Measurements from ENCODE around the gene GALNT14.

The GALNT14 gene

DNA sequence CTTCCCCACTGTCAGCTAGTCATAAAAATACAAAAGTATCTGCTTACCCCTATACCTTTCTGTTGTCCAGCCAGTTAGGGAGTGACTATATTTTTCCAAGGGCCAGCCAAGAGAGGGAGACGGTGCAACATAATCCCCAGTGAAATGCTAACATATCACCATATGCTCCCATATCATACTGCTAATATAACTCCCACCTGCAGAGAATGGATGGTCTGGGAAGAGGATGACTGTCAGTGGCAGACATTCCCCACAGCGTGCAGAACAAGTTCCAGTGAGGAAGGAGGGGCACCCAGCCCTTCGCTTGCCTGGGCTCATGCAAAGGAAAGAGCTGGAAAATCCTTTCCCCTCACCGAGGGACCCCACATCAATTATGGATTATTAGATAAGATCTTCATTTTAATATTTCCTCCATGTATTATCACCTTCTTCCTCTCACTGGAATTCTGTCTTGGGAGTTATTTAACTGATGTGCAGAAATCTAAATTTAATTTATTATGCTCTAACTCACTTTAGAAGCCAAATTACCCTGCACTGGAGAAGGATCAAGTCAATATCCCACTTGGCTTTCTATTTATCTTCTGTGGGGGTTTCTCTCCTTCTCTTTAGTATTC lies 135.6 kb downstream of the GALNT14 start:
- H3K79me2 ChIP-seq, result no peaks in the 10 kb centered on the region
- H3K9ac ChIP-seq, result no peak overlapping the region
- no peak overlapping the region for H3K27ac ChIP-seq
- no peaks in the 10 kb centered on the region for H3K36me3 ChIP-seq (ENCODE audit: control insufficient read depth, insufficient read depth, low read length)
- H3K4me2 ChIP-seq (ENCODE audit: low read length), result no peak overlapping the region
- H3K9me3 ChIP-seq (ENCODE audit: control insufficient read depth, low read length), result no peaks in the 10 kb centered on the region
- H3K4me1 ChIP-seq, result no peaks in the 10 kb centered on the region
- H3K27me3 ChIP-seq (ENCODE audit: control insufficient read depth, insufficient read depth, low read length), result no peaks in the 10 kb centered on the region
- H3K4me3 ChIP-seq (ENCODE audit: low read depth, low read length), result no peak overlapping the region
- TF ChIP-seq CTCF (IDR thresholded peaks at IDR 0.05), result no peak
- H2AFZ ChIP-seq, result no peak overlapping the region

GRCh38 chr2:31000970-31001369 lies 137.3 kb downstream of the GALNT14 start:
- no peaks in the 10 kb centered on the region for H3K9me3 ChIP-seq (ENCODE audit: control insufficient read depth, low read length)
- H3K4me1 ChIP-seq, result no peaks in the 10 kb centered on the region
- H3K27ac ChIP-seq, result no peak overlapping the region

GRCh38 chr2:30998672-30999071 lies 139.6 kb downstream of the GALNT14 start:
- Histone ChIP-seq H3K4me3 (ENCODE audit: low read depth, low read length) (no peak overlapping the region), H3K9ac (no peak overlapping the region), H3K4me1 (no peaks in the 10 kb centered on the region), H3K9me3 (ENCODE audit: control insufficient read depth, low read length) (no peaks in the 10 kb centered on the region), H3K36me3 (ENCODE audit: control insufficient read depth, insufficient read depth, low read length) (no peaks in the 10 kb centered on the region), H3K27me3 (ENCODE audit: control insufficient read depth, insufficient read depth, low read length) (no peaks in the 10 kb centered on the region), H3K79me2 (no peaks in the 10 kb centered on the region), H3K27ac (no peak overlapping the region), H3K4me2 (ENCODE audit: low read length) (no peak overlapping the region), H2AFZ (no peak overlapping the region)
- no peak for TF ChIP-seq CTCF (IDR thresholded peaks at IDR 0.05)

More at GRCh38 chr2:31000970-31001369, 137.3 kb downstream of the GALNT14 start:
- Histone ChIP-seq H2AFZ (no peak overlapping the region), H3K9ac (no peak overlapping the region), H3K4me3 (ENCODE audit: low read depth, low read length) (no peak overlapping the region), H3K27me3 (ENCODE audit: control insufficient read depth, insufficient read depth, low read length) (no peaks in the 10 kb centered on the region), H3K4me2 (ENCODE audit: low read length) (no peak overlapping the region), H3K36me3 (ENCODE audit: control insufficient read depth, insufficient read depth, low read length) (no peaks in the 10 kb centered on the region), H3K79me2 (no peaks in the 10 kb centered on the region)
- no peak for TF ChIP-seq CTCF (IDR thresholded peaks at IDR 0.05)

DNA sequence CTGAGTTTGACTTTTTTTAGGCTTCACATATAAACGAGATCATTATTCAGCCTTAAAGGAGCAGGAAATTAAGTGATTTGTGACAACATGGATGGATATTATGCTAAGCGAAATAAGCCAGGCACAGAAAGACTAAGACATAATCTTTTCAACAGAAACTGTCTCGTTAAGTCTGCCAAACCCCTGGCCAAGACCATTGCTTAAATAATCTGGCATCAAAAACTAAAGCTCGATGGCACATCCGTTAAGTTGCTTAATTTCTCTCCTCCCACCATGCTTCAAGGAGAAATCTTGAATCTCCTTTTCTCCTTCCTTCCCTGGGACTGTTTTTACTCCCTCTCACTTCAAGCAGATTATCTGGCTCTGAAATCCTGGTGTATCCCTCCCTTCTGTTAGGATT lies 140.3 kb downstream of the GALNT14 start:
- Histone ChIP-seq H3K36me3 (ENCODE audit: control insufficient read depth, insufficient read depth, low read length) (no peaks in the 10 kb centered on the region), H3K79me2 (no peaks in the 10 kb centered on the region), H3K27ac (no peak overlapping the region), H3K9ac (no peak overlapping the region), H2AFZ (no peak overlapping the region), H3K4me1 (no peaks in the 10 kb centered on the region), H3K9me3 (ENCODE audit: control insufficient read depth, low read length) (no peaks in the 10 kb centered on the region), H3K4me2 (ENCODE audit: low read length) (no peak overlapping the region), H3K27me3 (ENCODE audit: control insufficient read depth, insufficient read depth, low read length) (no peaks in the 10 kb centered on the region), H3K4me3 (ENCODE audit: low read depth, low read length) (no peak overlapping the region)
- no peak for TF ChIP-seq CTCF (IDR thresholded peaks at IDR 0.05)

All from parathyroid adenoma (tissue), 2 donors.